NB4 (cell line): Measurements from ENCODE around the gene STIM2.

ENCODE experiments used
- POLR2A ChIP-seq: IDR thresholded peaks from 2 replicates; pipeline ENCODE4 v1.6.1; 2011; ENCODE audit warnings: mild to moderate bottlenecking; ENCODE audit not compliant: insufficient read length; ENCODE audit errors: extremely low read depth
- TF ChIP-seq, protein P1 (sequence below): IDR thresholded peaks from one replicate; pipeline ENCODE4 v1.5.1; 2012; ENCODE audit warnings: low read depth, low read length

DNA sequence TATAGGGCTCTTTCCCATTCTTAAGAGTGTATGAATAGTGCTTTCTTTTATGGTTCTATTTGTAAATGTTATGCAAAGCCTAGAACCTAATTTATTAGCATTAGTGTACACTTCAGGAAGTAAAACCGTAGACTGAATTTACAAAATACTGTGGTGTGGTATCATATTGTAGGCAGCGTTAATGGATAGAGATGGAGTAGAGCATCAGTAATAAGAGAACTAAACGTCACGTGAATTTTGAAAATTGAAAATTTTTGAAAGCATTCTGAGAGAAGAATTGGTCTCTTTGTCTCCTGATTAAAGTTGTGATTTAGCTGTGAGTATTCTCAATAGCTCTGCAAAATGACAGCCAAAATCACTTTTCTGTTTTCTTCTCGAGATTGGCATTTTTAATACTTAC, 2.9 kb downstream of the STIM2 start:
- no peak for TF ChIP-seq POLR2A
- TF ChIP-seq, protein P1, sequence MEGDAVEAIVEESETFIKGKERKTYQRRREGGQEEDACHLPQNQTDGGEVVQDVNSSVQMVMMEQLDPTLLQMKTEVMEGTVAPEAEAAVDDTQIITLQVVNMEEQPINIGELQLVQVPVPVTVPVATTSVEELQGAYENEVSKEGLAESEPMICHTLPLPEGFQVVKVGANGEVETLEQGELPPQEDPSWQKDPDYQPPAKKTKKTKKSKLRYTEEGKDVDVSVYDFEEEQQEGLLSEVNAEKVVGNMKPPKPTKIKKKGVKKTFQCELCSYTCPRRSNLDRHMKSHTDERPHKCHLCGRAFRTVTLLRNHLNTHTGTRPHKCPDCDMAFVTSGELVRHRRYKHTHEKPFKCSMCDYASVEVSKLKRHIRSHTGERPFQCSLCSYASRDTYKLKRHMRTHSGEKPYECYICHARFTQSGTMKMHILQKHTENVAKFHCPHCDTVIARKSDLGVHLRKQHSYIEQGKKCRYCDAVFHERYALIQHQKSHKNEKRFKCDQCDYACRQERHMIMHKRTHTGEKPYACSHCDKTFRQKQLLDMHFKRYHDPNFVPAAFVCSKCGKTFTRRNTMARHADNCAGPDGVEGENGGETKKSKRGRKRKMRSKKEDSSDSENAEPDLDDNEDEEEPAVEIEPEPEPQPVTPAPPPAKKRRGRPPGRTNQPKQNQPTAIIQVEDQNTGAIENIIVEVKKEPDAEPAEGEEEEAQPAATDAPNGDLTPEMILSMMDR = no peak
